DND-41 (cell line): Measurements from ENCODE around the gene SYCE3.

Experiments used
- ATAC-seq: fragments of 200-7000 bp; cut with Tn5 transposase; 3 replicates; pipeline ENCODE4 v1.9.1; 2021; ENCODE audit warnings: low read depth; ENCODE audit not compliant: insufficient read depth
- DNase-seq: peaks from one replicate; pipeline ENCODE4 v3.0.0-alpha.2; 2020
- H2AFZ ChIP-seq: 2 replicates; pipeline ENCODE4 v1.6.0; 2012; ENCODE audit warnings: low read depth, low read length
- H3K27ac ChIP-seq: 2 replicates; pipeline ENCODE4 v1.5.1; 2012; ENCODE audit warnings: low read length, inconsistent platforms
- H3K27me3 ChIP-seq: fragments of 200-600 bp; sonication (generic); 2 replicates; pipeline ENCODE4 v1.6.0; 2012; ENCODE audit warnings: low read length, mild to moderate bottlenecking, inconsistent platforms; ENCODE audit not compliant: insufficient read depth, poor library complexity
- H3K36me3 ChIP-seq: 2 replicates; pipeline ENCODE4 v1.5.1; 2012; ENCODE audit warnings: low read length, inconsistent platforms; ENCODE audit not compliant: insufficient read depth
- H3K4me1 ChIP-seq: 2 replicates; pipeline ENCODE4 v1.5.1; 2012; ENCODE audit warnings: mild to moderate bottlenecking, low read length; ENCODE audit not compliant: insufficient read depth
- H3K4me2 ChIP-seq: 2 replicates; pipeline ENCODE4 v1.6.0; 2012; ENCODE audit warnings: mild to moderate bottlenecking, moderate library complexity, low read length, inconsistent platforms; ENCODE audit not compliant: insufficient read depth
- H3K4me3 ChIP-seq, 2 experiments: fragments of 200-600 bp in 1 of 2; shearing (Covaris generic) in 1 of 2; 2 replicates each; pipeline ENCODE4 v1.5.1; 2012 to 2016; ENCODE audit warnings: inconsistent platforms in 2 of 2, low read length in 2 of 2, mild to moderate bottlenecking in 2 of 2, low read depth in 1 of 2, moderate library complexity in 1 of 2
- H3K79me2 ChIP-seq: 2 replicates; pipeline ENCODE4 v1.6.0; 2012; ENCODE audit warnings: low read length, inconsistent platforms; ENCODE audit not compliant: insufficient read depth
- H3K9ac ChIP-seq: 2 replicates; pipeline ENCODE4 v1.6.0; 2012; ENCODE audit warnings: low read depth, mild to moderate bottlenecking, inconsistent platforms, low read length, moderate library complexity
- H3K9me3 ChIP-seq: 2 replicates; pipeline ENCODE4 v1.5.1; 2012; ENCODE audit warnings: low read length, moderate library complexity, mild to moderate bottlenecking, inconsistent platforms; ENCODE audit not compliant: insufficient read depth, severe bottlenecking
- H4K20me1 ChIP-seq: 2 replicates; pipeline ENCODE4 v1.6.0; 2012; ENCODE audit warnings: low read length; ENCODE audit not compliant: insufficient read depth
- EZH2 ChIP-seq: IDR thresholded peaks from 3 replicates; pipeline ENCODE4 v1.6.1; 2012; ENCODE audit warnings: borderline replicate concordance, low read depth, mild to moderate bottlenecking, moderate library complexity, low read length, inconsistent platforms; ENCODE audit not compliant: severe bottlenecking
- TF ChIP-seq, protein P1 (sequence below): IDR thresholded peaks from 2 replicates; pipeline ENCODE4 v1.5.1; 2012; ENCODE audit warnings: borderline replicate concordance, low read length, moderate library complexity, mild to moderate bottlenecking; ENCODE audit not compliant: poor library complexity, severe bottlenecking; ENCODE audit errors: extremely low read depth

SYCE3 gene

DNA sequence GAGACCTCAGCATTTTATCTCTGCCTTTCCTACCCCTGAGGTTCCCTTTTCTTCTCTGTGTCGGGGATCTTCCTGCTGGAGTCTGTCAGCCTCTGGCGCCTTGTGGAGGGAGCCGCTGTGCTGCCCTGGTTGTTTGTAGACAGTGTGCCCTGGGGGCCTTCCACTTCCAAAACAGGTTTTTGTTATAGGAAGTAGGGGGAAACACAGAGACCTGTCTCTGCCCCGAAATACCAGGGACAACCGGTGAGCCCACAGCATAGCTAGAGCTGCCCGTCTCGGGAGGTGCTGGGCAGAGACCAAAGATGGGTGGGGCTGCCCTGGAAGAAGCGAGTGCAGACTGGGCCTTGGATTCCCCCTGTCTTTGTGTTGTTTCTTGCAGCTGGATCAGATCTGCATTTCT, 46.7 kb downstream of the SYCE3 start:
- Histone ChIP-seq H3K9me3 (no peaks in the 10 kb centered on the region), H3K27ac (peak overlapping the region; percentile 40; the same call in 1 of the 2 replicates), H3K79me2 (peaks cover 67% of the 10 kb centered on the region), H3K4me1 (peaks cover 14% of the 10 kb centered on the region), H3K4me2 (no peak overlapping the region), H2AFZ (no peak overlapping the region), H4K20me1 (peaks cover 69% of the 10 kb centered on the region), H3K9ac (no peak overlapping the region), H3K4me3 (no peak overlapping the region), H3K36me3 (peaks cover 75% of the 10 kb centered on the region), H3K27me3 (no peaks in the 10 kb centered on the region)
- DNase-seq (no peak), ATAC-seq (no peak)
- TF ChIP-seq, protein P1, sequence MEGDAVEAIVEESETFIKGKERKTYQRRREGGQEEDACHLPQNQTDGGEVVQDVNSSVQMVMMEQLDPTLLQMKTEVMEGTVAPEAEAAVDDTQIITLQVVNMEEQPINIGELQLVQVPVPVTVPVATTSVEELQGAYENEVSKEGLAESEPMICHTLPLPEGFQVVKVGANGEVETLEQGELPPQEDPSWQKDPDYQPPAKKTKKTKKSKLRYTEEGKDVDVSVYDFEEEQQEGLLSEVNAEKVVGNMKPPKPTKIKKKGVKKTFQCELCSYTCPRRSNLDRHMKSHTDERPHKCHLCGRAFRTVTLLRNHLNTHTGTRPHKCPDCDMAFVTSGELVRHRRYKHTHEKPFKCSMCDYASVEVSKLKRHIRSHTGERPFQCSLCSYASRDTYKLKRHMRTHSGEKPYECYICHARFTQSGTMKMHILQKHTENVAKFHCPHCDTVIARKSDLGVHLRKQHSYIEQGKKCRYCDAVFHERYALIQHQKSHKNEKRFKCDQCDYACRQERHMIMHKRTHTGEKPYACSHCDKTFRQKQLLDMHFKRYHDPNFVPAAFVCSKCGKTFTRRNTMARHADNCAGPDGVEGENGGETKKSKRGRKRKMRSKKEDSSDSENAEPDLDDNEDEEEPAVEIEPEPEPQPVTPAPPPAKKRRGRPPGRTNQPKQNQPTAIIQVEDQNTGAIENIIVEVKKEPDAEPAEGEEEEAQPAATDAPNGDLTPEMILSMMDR: no peak
- TF ChIP-seq EZH2: no peak

DNA sequence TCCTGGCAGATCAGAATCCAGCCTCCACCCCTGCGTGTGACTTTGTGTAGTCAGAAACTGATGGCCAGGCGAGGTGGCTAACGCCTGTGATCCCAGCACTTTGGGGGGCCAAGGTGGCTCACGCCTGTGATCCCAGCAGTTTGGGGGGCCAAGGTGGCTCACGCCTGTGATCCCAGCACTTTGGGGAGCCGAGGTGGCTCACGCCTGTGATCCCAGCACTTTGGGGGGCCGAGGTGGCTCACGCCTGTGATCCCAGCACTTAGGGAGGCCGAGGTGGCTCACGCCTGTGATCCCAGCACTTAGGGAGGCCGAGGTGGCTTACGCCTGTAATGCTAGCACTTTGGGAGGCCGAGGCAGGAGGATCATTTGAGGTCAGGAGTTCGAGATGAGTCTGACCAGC, 49.5 kb downstream of the SYCE3 start:
- Histone ChIP-seq H3K4me2 (0 out of 2 replicates have a peak overlapping the region, but pooled peaks have one; percentile 21), H3K9ac (0 out of 2 replicates have a peak overlapping the region, but pooled peaks have one; percentile 5), H3K79me2 (peaks cover 92% of the 10 kb centered on the region), H3K27ac (no peak overlapping the region), H3K9me3 (no peaks in the 10 kb centered on the region), H3K27me3 (no peaks in the 10 kb centered on the region), H2AFZ (no peak overlapping the region), H4K20me1 (peaks cover 67% of the 10 kb centered on the region), H3K36me3 (peaks cover 61% of the 10 kb centered on the region), H3K4me1 (peaks cover 34% of the 10 kb centered on the region), H3K4me3 (no peak overlapping the region)
- no peak for DNase-seq
- TF ChIP-seq, protein P1: no peak
- no peak for TF ChIP-seq EZH2
- ATAC-seq: no peak

DNA sequence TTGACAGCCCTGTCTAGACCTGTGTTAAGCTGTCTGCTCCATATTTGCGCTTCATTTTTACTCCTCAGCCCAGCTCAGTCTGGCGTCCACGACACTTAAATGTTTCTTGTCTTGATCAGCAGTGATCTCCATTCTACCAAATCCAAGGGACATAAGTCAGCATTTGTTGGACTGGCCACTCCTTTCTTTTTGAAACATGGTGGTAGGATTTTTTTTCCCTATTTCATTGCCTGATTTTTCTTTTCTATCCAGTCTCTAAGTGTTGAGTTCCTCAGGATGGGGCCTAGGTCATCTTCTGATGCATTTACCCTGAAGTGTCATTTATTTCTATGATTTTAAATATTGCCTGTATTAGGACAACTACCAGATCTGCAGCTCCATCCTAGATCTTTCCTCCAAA, 53.8 kb downstream of the SYCE3 start:
- Histone ChIP-seq H3K4me3 (peak overlapping the region; percentile 43 to 64), H3K9me3 (no peaks in the 10 kb centered on the region), H3K4me1 (peaks cover 57% of the 10 kb centered on the region), H3K27me3 (no peaks in the 10 kb centered on the region), H3K79me2 (peaks cover 86% of the 10 kb centered on the region), H3K9ac (peak overlapping the region; percentile 67), H3K36me3 (peaks cover 45% of the 10 kb centered on the region), H3K27ac (peak overlapping the region; percentile 94), H4K20me1 (peaks cover 42% of the 10 kb centered on the region), H2AFZ (0 out of 2 replicates have a peak overlapping the region, but pooled peaks have one; percentile 90), H3K4me2 (peak overlapping the region; percentile 89)
- TF ChIP-seq EZH2: no peak
- TF ChIP-seq, protein P1: no peak
- 0 out of 3 replicates have a peak, but pooled peaks have one; percentile 5 for ATAC-seq
- no peak for DNase-seq
